ENCODE measurements around the gene ATOH8.

ATOH8 gene

DNA sequence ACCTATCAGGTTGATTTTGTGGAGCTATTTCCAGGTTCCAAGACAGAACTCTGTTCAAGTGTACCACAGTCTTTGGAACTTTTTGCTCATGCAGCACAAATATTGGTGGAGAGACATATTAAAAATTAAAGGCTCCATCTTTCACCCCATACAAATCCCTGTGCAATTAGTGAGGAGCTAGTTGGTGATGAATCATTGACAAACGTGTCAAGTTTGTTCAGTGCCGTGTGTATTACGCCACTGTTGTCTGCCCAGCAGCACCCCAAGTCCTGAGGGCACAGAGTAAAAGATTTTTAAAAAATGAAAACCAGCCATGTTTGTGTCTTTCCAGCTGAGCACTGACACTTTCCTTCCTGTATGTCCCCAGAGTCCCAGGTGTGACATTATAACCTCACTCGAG is 9.3 kb downstream of the ATOH8 start:
- Histone ChIP-seq H3K27me3 (ENCODE audit: insufficient read depth, low read length) (no peaks in the 10 kb centered on the region), H3K4me1 (ENCODE audit: control insufficient read depth, insufficient read depth, low read length, unreplicated experiment) (peaks cover 30% of the 10 kb centered on the region), H3K79me2 (ENCODE audit: control insufficient read depth, insufficient read depth, low read length, unreplicated experiment) (peaks cover 61% of the 10 kb centered on the region), H3K36me3 (ENCODE audit: insufficient read depth, low read length) (peaks cover 5% of the 10 kb centered on the region), H2AFZ (ENCODE audit: low read length, unreplicated experiment) (no peak overlapping the region), H3K27ac (ENCODE audit: low read depth, low read length) (no peak overlapping the region), H3K4me3 (ENCODE audit: low read depth, low read length) (no peak overlapping the region)

- Histone ChIP-seq H3K4me1 (ENCODE audit: control insufficient read depth, insufficient read depth, low read length, unreplicated experiment) (peaks cover 37% of the 10 kb centered on the region), H3K27me3 (ENCODE audit: insufficient read depth, low read length) (no peaks in the 10 kb centered on the region), H3K36me3 (ENCODE audit: insufficient read depth, low read length) (peaks cover 6% of the 10 kb centered on the region), H3K27ac (ENCODE audit: low read depth, low read length) (no peak overlapping the region), H2AFZ (ENCODE audit: low read length, unreplicated experiment) (no peak overlapping the region), H3K79me2 (ENCODE audit: control insufficient read depth, insufficient read depth, low read length, unreplicated experiment) (peaks cover 54% of the 10 kb centered on the region), H3K4me3 (ENCODE audit: low read depth, low read length) (no peak overlapping the region)
Measured at GRCh38 chr2:85763831-85764230, 10.0 kb downstream of the ATOH8 start.

GRCh38 chr2:85765081-85765731 is 11.4 kb downstream of the ATOH8 start:
- Histone ChIP-seq H3K27me3 (ENCODE audit: insufficient read depth, low read length) (no peaks in the 10 kb centered on the region), H3K36me3 (ENCODE audit: insufficient read depth, low read length) (peaks cover 6% of the 10 kb centered on the region), H3K4me3 (ENCODE audit: low read depth, low read length) (no peak overlapping the region), H3K27ac (ENCODE audit: low read depth, low read length) (no peak overlapping the region), H2AFZ (ENCODE audit: low read length, unreplicated experiment) (no peak overlapping the region), H3K4me1 (ENCODE audit: control insufficient read depth, insufficient read depth, low read length, unreplicated experiment) (peaks cover 51% of the 10 kb centered on the region), H3K79me2 (ENCODE audit: control insufficient read depth, insufficient read depth, low read length, unreplicated experiment) (peaks cover 46% of the 10 kb centered on the region)

- Histone ChIP-seq H3K27me3 (ENCODE audit: insufficient read depth, low read length) (no peaks in the 10 kb centered on the region), H3K4me3 (ENCODE audit: low read depth, low read length) (no peak overlapping the region), H3K79me2 (ENCODE audit: control insufficient read depth, insufficient read depth, low read length, unreplicated experiment) (peaks cover 37% of the 10 kb centered on the region), H3K27ac (ENCODE audit: low read depth, low read length) (no peak overlapping the region), H2AFZ (ENCODE audit: low read length, unreplicated experiment) (no peak overlapping the region), H3K4me1 (ENCODE audit: control insufficient read depth, insufficient read depth, low read length, unreplicated experiment) (peaks cover 52% of the 10 kb centered on the region), H3K36me3 (ENCODE audit: insufficient read depth, low read length) (peaks cover 6% of the 10 kb centered on the region)
Measured at GRCh38 chr2:85766229-85766628, 12.4 kb downstream of the ATOH8 start.

GRCh38 chr2:85767803-85768665 is 14.2 kb downstream of the ATOH8 start:
- Histone ChIP-seq H3K4me1 (ENCODE audit: control insufficient read depth, insufficient read depth, low read length, unreplicated experiment) (peaks cover 60% of the 10 kb centered on the region), H3K79me2 (ENCODE audit: control insufficient read depth, insufficient read depth, low read length, unreplicated experiment) (peaks cover 22% of the 10 kb centered on the region), H3K27ac (ENCODE audit: low read depth, low read length) (peak overlapping the region; percentile 42; the same call in 1 of the 2 replicates), H2AFZ (ENCODE audit: low read length, unreplicated experiment) (no peak overlapping the region), H3K4me3 (ENCODE audit: low read depth, low read length) (peak overlapping the region; percentile 22; the same call in 1 of the 2 replicates), H3K27me3 (ENCODE audit: insufficient read depth, low read length) (no peaks in the 10 kb centered on the region), H3K36me3 (ENCODE audit: insufficient read depth, low read length) (peaks cover 6% of the 10 kb centered on the region)

GRCh38 chr2:85768713-85769112 is 14.9 kb downstream of the ATOH8 start:
- H3K27ac ChIP-seq (ENCODE audit: low read depth, low read length) = peak overlapping the region; percentile 42; the same call in 1 of the 2 replicates
- peaks cover 64% of the 10 kb centered on the region for H3K4me1 ChIP-seq (ENCODE audit: control insufficient read depth, insufficient read depth, low read length, unreplicated experiment)
- peaks cover 6% of the 10 kb centered on the region for H3K36me3 ChIP-seq (ENCODE audit: insufficient read depth, low read length)
- peaks cover 23% of the 10 kb centered on the region for H3K79me2 ChIP-seq (ENCODE audit: control insufficient read depth, insufficient read depth, low read length, unreplicated experiment)
- no peak overlapping the region for H2AFZ ChIP-seq (ENCODE audit: low read length, unreplicated experiment)
- H3K4me3 ChIP-seq (ENCODE audit: low read depth, low read length) = peak overlapping the region; percentile 22; the same call in 1 of the 2 replicates
- no peaks in the 10 kb centered on the region for H3K27me3 ChIP-seq (ENCODE audit: insufficient read depth, low read length)

- Histone ChIP-seq H3K36me3 (ENCODE audit: insufficient read depth, low read length) (peaks cover 6% of the 10 kb centered on the region), H3K27me3 (ENCODE audit: insufficient read depth, low read length) (no peaks in the 10 kb centered on the region), H3K4me1 (ENCODE audit: control insufficient read depth, insufficient read depth, low read length, unreplicated experiment) (peaks cover 71% of the 10 kb centered on the region), H3K27ac (ENCODE audit: low read depth, low read length) (peak overlapping the region; percentile 92; the same call in 1 of the 2 replicates), H3K4me3 (ENCODE audit: low read depth, low read length) (no peak overlapping the region), H3K79me2 (ENCODE audit: control insufficient read depth, insufficient read depth, low read length, unreplicated experiment) (peaks cover 26% of the 10 kb centered on the region), H2AFZ (ENCODE audit: low read length, unreplicated experiment) (no peak overlapping the region)
Measured at GRCh38 chr2:85769236-85769982, 15.6 kb downstream of the ATOH8 start.

DNA sequence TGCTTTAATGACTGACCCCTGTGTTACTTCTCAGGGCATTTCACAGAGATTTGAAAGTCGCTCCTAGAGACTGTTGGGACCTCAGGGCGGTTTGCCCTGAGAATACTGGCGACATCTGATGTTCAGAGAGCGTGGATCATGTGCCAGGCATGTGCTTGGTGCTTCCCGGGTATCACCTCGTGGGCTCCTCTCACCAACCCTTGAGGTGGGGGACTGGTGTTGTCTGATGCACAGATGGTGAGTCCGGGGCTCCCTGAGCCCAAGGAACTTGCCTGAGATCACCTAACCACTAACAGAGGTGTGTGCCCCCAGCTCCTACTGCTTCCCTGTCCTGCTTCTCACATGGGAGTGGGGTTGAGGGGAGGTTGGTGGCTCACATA is 16.2 kb downstream of the ATOH8 start:
- Histone ChIP-seq H3K27ac (ENCODE audit: low read depth, low read length) (peak overlapping the region; percentile 92; the same call in 1 of the 2 replicates), H3K4me1 (ENCODE audit: control insufficient read depth, insufficient read depth, low read length, unreplicated experiment) (peaks cover 75% of the 10 kb centered on the region), H3K36me3 (ENCODE audit: insufficient read depth, low read length) (peaks cover 6% of the 10 kb centered on the region), H2AFZ (ENCODE audit: low read length, unreplicated experiment) (no peak overlapping the region), H3K27me3 (ENCODE audit: insufficient read depth, low read length) (no peaks in the 10 kb centered on the region), H3K4me3 (ENCODE audit: low read depth, low read length) (no peak overlapping the region), H3K79me2 (ENCODE audit: control insufficient read depth, insufficient read depth, low read length, unreplicated experiment) (peaks cover 26% of the 10 kb centered on the region)

DNA sequence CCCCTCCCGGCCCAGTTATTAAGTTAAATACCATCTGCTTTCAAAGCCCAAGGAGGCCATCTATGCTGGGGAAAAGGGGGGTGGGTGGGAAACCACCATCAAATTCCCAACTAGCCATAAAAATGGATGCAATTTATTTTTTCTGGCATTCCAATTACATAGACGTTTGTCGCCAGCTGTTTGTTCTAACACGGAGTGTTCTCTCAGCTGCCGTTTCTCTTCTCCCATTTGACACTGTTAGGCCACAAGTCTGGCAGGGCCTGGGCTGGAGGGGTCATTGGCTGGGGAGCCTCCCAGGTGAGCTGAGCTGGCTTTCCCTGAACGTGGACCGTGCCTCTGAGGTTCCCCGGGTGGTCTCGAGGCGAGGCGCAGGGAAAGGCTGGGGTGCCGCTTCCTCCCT is 16.6 kb downstream of the ATOH8 start:
- H3K4me1 ChIP-seq (ENCODE audit: control insufficient read depth, insufficient read depth, low read length, unreplicated experiment) = peaks cover 75% of the 10 kb centered on the region
- H3K79me2 ChIP-seq (ENCODE audit: control insufficient read depth, insufficient read depth, low read length, unreplicated experiment) = peaks cover 30% of the 10 kb centered on the region
- no peak overlapping the region for H2AFZ ChIP-seq (ENCODE audit: low read length, unreplicated experiment)
- no peaks in the 10 kb centered on the region for H3K27me3 ChIP-seq (ENCODE audit: insufficient read depth, low read length)
- peaks cover 6% of the 10 kb centered on the region for H3K36me3 ChIP-seq (ENCODE audit: insufficient read depth, low read length)
- H3K4me3 ChIP-seq (ENCODE audit: low read depth, low read length) = no peak overlapping the region
- peak overlapping the region; percentile 92; the same call in 1 of the 2 replicates for H3K27ac ChIP-seq (ENCODE audit: low read depth, low read length)

- H3K27ac ChIP-seq (ENCODE audit: low read depth, low read length) = peak overlapping the region; percentile 92
- H3K36me3 ChIP-seq (ENCODE audit: insufficient read depth, low read length) = peaks cover 5% of the 10 kb centered on the region
- no peak overlapping the region for H2AFZ ChIP-seq (ENCODE audit: low read length, unreplicated experiment)
- H3K4me3 ChIP-seq (ENCODE audit: low read depth, low read length) = no peak overlapping the region
- H3K79me2 ChIP-seq (ENCODE audit: control insufficient read depth, insufficient read depth, low read length, unreplicated experiment) = peaks cover 32% of the 10 kb centered on the region
- no peaks in the 10 kb centered on the region for H3K27me3 ChIP-seq (ENCODE audit: insufficient read depth, low read length)
- peaks cover 74% of the 10 kb centered on the region for H3K4me1 ChIP-seq (ENCODE audit: control insufficient read depth, insufficient read depth, low read length, unreplicated experiment)
Measured at GRCh38 chr2:85770786-85771409, 17.1 kb downstream of the ATOH8 start.
